Measurements from ENCODE around the gene LIX1L.
A peak's percentile ranks its signal among the peaks of the same experiment; 100 is the strongest.

The LIX1L gene

GRCh38 chr1:145891587-145892485, 66.0 kb downstream of the LIX1L start:
- DNase-seq = peak; percentile 56

DNA sequence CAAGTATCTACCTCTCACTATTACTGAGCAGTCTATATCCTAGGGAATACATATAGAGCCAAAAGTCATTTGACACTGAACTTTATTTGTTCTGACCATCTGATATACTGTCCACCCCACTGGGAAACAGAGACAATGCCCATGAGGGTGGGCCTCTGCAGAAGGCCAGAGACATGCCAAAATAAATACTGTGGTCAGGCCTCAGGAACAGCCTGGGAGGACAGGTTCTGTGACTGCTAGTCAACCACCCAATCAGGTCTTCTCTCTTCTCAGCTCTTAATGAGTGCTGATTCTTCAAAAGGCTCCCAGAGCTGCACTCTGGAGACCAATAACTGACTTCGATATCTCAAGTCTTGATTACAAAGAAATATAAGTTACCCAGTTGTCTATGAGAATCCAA, 66.7 kb downstream of the LIX1L start:
- DNase-seq = no peak

GRCh38 chr1:145889722-145890121, 68.1 kb downstream of the LIX1L start:
- DNase-seq = no peak

GRCh38 chr1:145887631-145888030, 70.2 kb downstream of the LIX1L start:
- DNase-seq = no peak

DNA sequence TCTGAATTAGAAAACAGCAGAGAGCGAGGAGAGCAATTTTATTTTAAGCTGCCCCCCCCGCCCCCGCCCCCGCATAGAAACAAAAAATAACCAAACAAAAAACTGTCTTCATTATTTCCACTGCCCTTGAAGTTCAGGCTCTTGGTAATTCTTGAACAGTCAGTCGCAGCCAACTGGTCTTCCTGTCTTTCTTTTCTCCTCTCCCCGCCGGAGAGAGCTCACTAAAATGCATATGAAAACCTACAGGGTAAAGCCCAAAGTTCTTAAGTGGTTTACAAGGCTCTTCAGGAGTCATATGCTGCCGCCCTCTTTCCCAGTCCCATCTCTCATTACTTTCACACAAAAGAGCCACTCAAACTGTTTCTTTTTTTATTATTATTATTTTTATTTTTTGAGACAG, 71.0 kb downstream of the LIX1L start:
- DNase-seq = no peak

- no peak for DNase-seq
Measured at GRCh38 chr1:145886390-145886789, 71.4 kb downstream of the LIX1L start.

DNA sequence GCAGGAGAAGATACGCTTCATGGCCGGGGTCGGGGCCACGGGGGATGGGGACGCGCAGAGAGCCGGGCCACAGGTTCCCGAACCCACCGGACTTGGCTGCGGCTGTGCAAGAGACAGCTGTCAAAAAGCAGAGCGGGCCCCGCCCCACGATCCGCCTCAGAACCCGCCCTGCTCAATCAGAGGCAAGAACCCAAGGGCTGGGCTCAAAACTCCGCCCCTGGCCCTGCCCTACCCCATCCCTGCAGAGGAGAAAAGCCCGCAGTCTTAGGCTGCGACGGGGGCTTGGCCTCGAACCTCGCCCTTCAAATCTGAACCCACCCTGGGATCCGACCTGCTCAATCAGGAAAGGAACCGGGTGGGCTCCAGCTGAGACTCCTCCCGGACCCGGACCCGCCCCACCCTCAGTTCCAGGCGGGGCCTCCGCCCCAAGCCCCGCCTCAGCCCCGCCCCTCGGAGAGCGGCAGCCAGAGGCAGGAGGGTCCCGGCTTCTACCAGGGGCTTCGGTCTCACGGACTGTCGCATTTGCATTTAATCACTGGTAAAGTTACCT, 72.0 kb downstream of the LIX1L start, which contains the start of gene ANKRD35:
Gene ANKRD35, minus strand, starts transcription at position 129 of the 550 bp plus-strand sequence. Its CDS starts 108 bp downstream, at position 21.
- peak; percentile 94 for DNase-seq

DNA sequence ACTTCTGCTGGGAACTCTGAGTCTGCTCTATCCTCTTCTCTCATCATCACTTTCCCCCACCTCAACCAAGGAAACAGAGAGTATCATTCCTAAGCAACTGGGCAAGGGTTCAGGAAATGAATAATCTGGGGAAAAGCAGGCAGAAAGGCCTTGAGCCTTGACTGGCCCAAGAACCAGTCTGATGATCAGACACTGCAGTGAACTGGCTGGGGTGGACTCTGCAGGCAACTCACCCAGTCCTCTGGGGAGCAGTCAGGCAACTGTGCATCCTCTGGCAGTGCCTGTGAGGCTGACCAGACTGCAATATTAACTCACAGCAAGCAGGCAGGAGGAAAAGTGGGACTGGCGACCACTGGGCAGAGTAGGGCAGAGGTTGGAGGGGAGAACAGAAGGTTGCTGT, 73.1 kb downstream of the LIX1L start:
- DNase-seq = no peak

Measured in activated naive CD4-positive, alpha-beta T cell treated with anti-CD3 and anti-CD28 coated beads, Interleukin-2, amount 50 U/mL, for 16 hours (primary cell).